H9 (cell line): Measurements from ENCODE around the gene LMTK3. TPM values are rescaled to one million over a fixed set of nuclear protein-coding genes. Genes with fewer than 3 reads are reported as not detected.

Source experiments
- DNase-seq: peaks from one replicate; pipeline ENCODE4 v3.0.0-alpha.2; 2017
- H2AFZ ChIP-seq: one replicate; pipeline ENCODE4 v1.6.1; 2013; ENCODE audit warnings: mild to moderate bottlenecking, low read length, control low read depth, moderate library complexity
- H2AK5ac ChIP-seq: 2 replicates; pipeline ENCODE4 v1.6.1; 2013; ENCODE audit warnings: low read length, control low read depth, mixed read lengths; ENCODE audit not compliant: insufficient read length
- H2BK120ac ChIP-seq: one replicate; pipeline ENCODE4 v1.6.1; 2013; ENCODE audit warnings: low read depth, mild to moderate bottlenecking, low read length, control low read depth, inconsistent platforms; ENCODE audit not compliant: poor library complexity, severe bottlenecking
- H2BK12ac ChIP-seq: 2 replicates; pipeline ENCODE4 v1.6.1; 2013; ENCODE audit warnings: low read length, control low read depth, mixed read lengths, low read depth; ENCODE audit not compliant: insufficient read length
- H2BK15ac ChIP-seq: 2 replicates; pipeline ENCODE4 v1.6.1; 2013; ENCODE audit warnings: low read depth, low read length, control low read depth
- H2BK20ac ChIP-seq: one replicate; pipeline ENCODE4 v1.6.1; 2013; ENCODE audit warnings: low read depth, mild to moderate bottlenecking, low read length, control low read depth, inconsistent platforms; ENCODE audit not compliant: poor library complexity, severe bottlenecking
- H2BK5ac ChIP-seq: 2 replicates; pipeline ENCODE4 v1.6.1; 2013; ENCODE audit warnings: low read length, control low read depth, mixed read lengths; ENCODE audit not compliant: insufficient read length
- H3K14ac ChIP-seq: 2 replicates; pipeline ENCODE4 v1.6.1; 2013; ENCODE audit warnings: low read length, control low read depth; ENCODE audit not compliant: insufficient read depth
- H3K18ac ChIP-seq: 2 replicates; pipeline ENCODE4 v1.6.1; 2013; ENCODE audit warnings: low read depth, mild to moderate bottlenecking, mixed read lengths, low read length, control low read depth; ENCODE audit not compliant: insufficient read length
- H3K23ac ChIP-seq: 2 replicates; pipeline ENCODE4 v1.6.1; 2013; ENCODE audit warnings: low read length, control low read depth, mixed read lengths, low read depth; ENCODE audit not compliant: insufficient read length
- H3K23me2 ChIP-seq: 2 replicates; pipeline ENCODE4 v1.6.1; 2013; ENCODE audit warnings: low read depth, mild to moderate bottlenecking, mixed read lengths, low read length, control low read depth; ENCODE audit not compliant: insufficient read length, poor library complexity, severe bottlenecking
- H3K27ac ChIP-seq: 2 replicates; pipeline ENCODE4 v1.5.1; 2013; ENCODE audit warnings: low read length, control low read depth, mixed read lengths, low read depth; ENCODE audit not compliant: insufficient read length
- H3K27me3 ChIP-seq: 2 replicates; pipeline ENCODE4 v1.6.1; 2013; ENCODE audit warnings: low read length, control low read depth, inconsistent platforms; ENCODE audit not compliant: insufficient read depth
- H3K4ac ChIP-seq: 2 replicates; pipeline ENCODE4 v1.6.1; 2013; ENCODE audit warnings: low read depth, mild to moderate bottlenecking, control low read depth, inconsistent platforms, low read length, moderate library complexity
- H3K4me1 ChIP-seq: 2 replicates; pipeline ENCODE4 v1.6.1; 2013; ENCODE audit warnings: low read length, control low read depth, inconsistent platforms; ENCODE audit not compliant: insufficient read depth
- H3K4me2 ChIP-seq: 2 replicates; pipeline ENCODE4 v1.6.1; 2013; ENCODE audit warnings: low read length, control low read depth, mixed read lengths; ENCODE audit not compliant: insufficient read length, insufficient read depth
- H3K56ac ChIP-seq: 2 replicates; pipeline ENCODE4 v1.6.1; 2013; ENCODE audit warnings: low read depth, mild to moderate bottlenecking, mixed read lengths, low read length, control low read depth; ENCODE audit not compliant: insufficient read length
- H3K79me1 ChIP-seq: 2 replicates; pipeline ENCODE4 v1.6.1; 2013; ENCODE audit warnings: low read depth, mild to moderate bottlenecking, moderate library complexity, low read length, control low read depth, inconsistent platforms; ENCODE audit not compliant: insufficient read depth, poor library complexity, severe bottlenecking
- H3K79me2 ChIP-seq: 2 replicates; pipeline ENCODE4 v1.6.1; 2013; ENCODE audit warnings: low read length, control low read depth, inconsistent platforms; ENCODE audit not compliant: insufficient read depth
- H3K9ac ChIP-seq: 2 replicates; pipeline ENCODE4 v1.6.1; 2013; ENCODE audit warnings: low read length, control low read depth, mixed read lengths; ENCODE audit not compliant: insufficient read length; ENCODE audit errors: extremely low read depth
- H3K9me3 ChIP-seq: one replicate; pipeline ENCODE4 v1.6.1; 2013; ENCODE audit warnings: low read depth, low read length, inconsistent platforms; ENCODE audit not compliant: control insufficient read depth
- H3T11ph ChIP-seq: one replicate; pipeline ENCODE4 v1.6.1; 2013; ENCODE audit warnings: mild to moderate bottlenecking, low read length, control low read depth, inconsistent platforms
- H4K20me1 ChIP-seq: one replicate; pipeline ENCODE4 v1.6.1; 2013; ENCODE audit not compliant: control insufficient read depth, insufficient read length, insufficient read depth
- H4K5ac ChIP-seq: 2 replicates; pipeline ENCODE4 v1.6.1; 2013; ENCODE audit warnings: low read depth, mild to moderate bottlenecking, mixed read lengths, low read length, control low read depth; ENCODE audit not compliant: insufficient read length
- H4K8ac ChIP-seq: replicated peaks from 2 replicates; pipeline ENCODE4 v1.6.1; 2013; ENCODE audit warnings: low read length, control low read depth, mixed read lengths, low read depth; ENCODE audit not compliant: insufficient read length
- H4K91ac ChIP-seq: 2 replicates; pipeline ENCODE4 v1.6.1; 2013; ENCODE audit warnings: low read depth, mild to moderate bottlenecking, moderate library complexity, mixed read lengths, low read length, control low read depth; ENCODE audit not compliant: insufficient read length
- H3K27ac Mint-ChIP-seq, 3 experiments: 2 replicates in 2 of 3; 3 replicates in 1 of 3; pipeline ENCODE4 v1.8.0; 2020 to 2021; ENCODE audit warnings: mixed read lengths in 3 of 3, mild to moderate bottlenecking in 1 of 3, moderate library complexity in 1 of 3
- H3K27me3 Mint-ChIP-seq: 2 replicates; pipeline ENCODE4 v1.8.0; 2021; ENCODE audit warnings: low read depth, mild to moderate bottlenecking, moderate library complexity, mixed read lengths
- H3K36me3 Mint-ChIP-seq, 3 experiments: 2 replicates in 2 of 3; 3 replicates in 1 of 3; pipeline ENCODE4 v1.8.0; 2020 to 2021; ENCODE audit warnings: low read depth in 3 of 3, mixed read lengths in 3 of 3; ENCODE audit not compliant: insufficient read depth in 1 of 3
- H3K4me1 Mint-ChIP-seq, 2 experiments: 2 replicates each; pipeline ENCODE4 v1.8.0; 2020; ENCODE audit warnings: mixed read lengths in 2 of 2
- H3K4me3 Mint-ChIP-seq, 2 experiments: 2 replicates in 1 of 2; 3 replicates in 1 of 2; pipeline ENCODE4 v1.8.0; 2020 to 2021; ENCODE audit warnings: mild to moderate bottlenecking in 2 of 2, mixed read lengths in 2 of 2, moderate library complexity in 1 of 2
- H3K9me3 Mint-ChIP-seq, 2 experiments: 2 replicates in 1 of 2; 3 replicates in 1 of 2; pipeline ENCODE4 v1.8.0; 2020; ENCODE audit warnings: mild to moderate bottlenecking in 2 of 2, mixed read lengths in 2 of 2, moderate library complexity in 1 of 2
- WGBS: extraction: QIAGEN DNeasy Blood & Tissue Kit; methylation state at CpG from one replicate; pipeline ENCODE4 v1.1.7; 2013; ENCODE audit warnings: missing lambda C conversion rate, low lambda C conversion rate, mixed read lengths; ENCODE audit not compliant: insufficient read length; ENCODE audit errors: extremely low coverage; 5-methylcytosine and 5-hydroxymethylcytosine counted together
- total RNA-seq: library from RNA; stranded (reverse); gene quantifications from 2 replicates; pipeline ENCODE4 v1.2.1, GENCODE V29; 2021
- TF ChIP-seq, protein P1 (sequence below): fragments of 200-600 bp; sonication (generic); conservative IDR thresholded peaks from 3 replicates; pipeline ENCODE4 v1.8.0; 2021; ENCODE audit warnings: antibody characterized with exemption, mild to moderate bottlenecking

The LMTK3 gene
- total RNA-seq, 1 experiment from 2014 or later: 14.4 TPM

- no peaks in the 10 kb centered on the region for H3K9me3 ChIP-seq
- peak overlapping the region; percentile 70 for H3K4me2 ChIP-seq
- no peak overlapping the region for H2BK12ac ChIP-seq
- H3K9me3 Mint-ChIP-seq: no peaks in the 10 kb centered on the region
- no peak overlapping the region for H2BK20ac ChIP-seq
- H3K23me2 ChIP-seq: peaks cover 12% of the 10 kb centered on the region
- peaks cover 6% of the 10 kb centered on the region for H3K27me3 Mint-ChIP-seq
- no peaks in the 10 kb centered on the region for H3K79me2 ChIP-seq
- H3K79me1 ChIP-seq: no peaks in the 10 kb centered on the region
- H3K27me3 ChIP-seq: peaks cover 2% of the 10 kb centered on the region; the same call in 1 of the 2 replicates
- no CpG with 5 or more reads among the region's 32 CpGs for WGBS
- no peak overlapping the region for H3K27ac ChIP-seq
- no peak overlapping the region for H3K18ac ChIP-seq
- H2BK5ac ChIP-seq: no peak overlapping the region
- H3K4ac ChIP-seq: no peak overlapping the region
- no peak overlapping the region for H3K23ac ChIP-seq
- no peaks in the 10 kb centered on the region for H3K4me1 ChIP-seq
- no peak overlapping the region for H2AK5ac ChIP-seq
- H3K14ac ChIP-seq: no peak overlapping the region
- DNase-seq: no peak
- H3K27ac Mint-ChIP-seq: no peak overlapping the region
- no peak overlapping the region for H4K91ac ChIP-seq
- H3K4me3 Mint-ChIP-seq: peak overlapping the region; percentile 46 to 89
- H3K9ac ChIP-seq: no peak overlapping the region
- 0 out of 7 replicates have a peak, but pooled peaks cover 0 to 5% (median 0%) of the 10 kb centered on the region in 3 experiments for H3K36me3 Mint-ChIP-seq
- no peak overlapping the region for H3K56ac ChIP-seq
- H2BK120ac ChIP-seq: no peak overlapping the region
- H2BK15ac ChIP-seq: no peak overlapping the region
- H4K8ac ChIP-seq: no peak overlapping the region
- no peak overlapping the region for H3T11ph ChIP-seq
- H3K4me1 Mint-ChIP-seq: peaks cover 17 to 22% of the 10 kb centered on the region in 2 experiments
- H2AFZ ChIP-seq: no peak overlapping the region
- no peaks in the 10 kb centered on the region for H4K20me1 ChIP-seq
- no peak overlapping the region for H4K5ac ChIP-seq
- TF ChIP-seq, protein P1, sequence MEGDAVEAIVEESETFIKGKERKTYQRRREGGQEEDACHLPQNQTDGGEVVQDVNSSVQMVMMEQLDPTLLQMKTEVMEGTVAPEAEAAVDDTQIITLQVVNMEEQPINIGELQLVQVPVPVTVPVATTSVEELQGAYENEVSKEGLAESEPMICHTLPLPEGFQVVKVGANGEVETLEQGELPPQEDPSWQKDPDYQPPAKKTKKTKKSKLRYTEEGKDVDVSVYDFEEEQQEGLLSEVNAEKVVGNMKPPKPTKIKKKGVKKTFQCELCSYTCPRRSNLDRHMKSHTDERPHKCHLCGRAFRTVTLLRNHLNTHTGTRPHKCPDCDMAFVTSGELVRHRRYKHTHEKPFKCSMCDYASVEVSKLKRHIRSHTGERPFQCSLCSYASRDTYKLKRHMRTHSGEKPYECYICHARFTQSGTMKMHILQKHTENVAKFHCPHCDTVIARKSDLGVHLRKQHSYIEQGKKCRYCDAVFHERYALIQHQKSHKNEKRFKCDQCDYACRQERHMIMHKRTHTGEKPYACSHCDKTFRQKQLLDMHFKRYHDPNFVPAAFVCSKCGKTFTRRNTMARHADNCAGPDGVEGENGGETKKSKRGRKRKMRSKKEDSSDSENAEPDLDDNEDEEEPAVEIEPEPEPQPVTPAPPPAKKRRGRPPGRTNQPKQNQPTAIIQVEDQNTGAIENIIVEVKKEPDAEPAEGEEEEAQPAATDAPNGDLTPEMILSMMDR: no peak
Measured at GRCh38 chr19:48511321-48511731, 309 bp downstream of the LMTK3 start.
